ENCODE results near the gene FRS2. TPM values are rescaled to one million over a fixed set of nuclear protein-coding genes. Genes with fewer than 3 reads are reported as not detected.

FRS2 gene
- total RNA-seq, 1 donor from 2014 or later, result 45.5 TPM

DNA sequence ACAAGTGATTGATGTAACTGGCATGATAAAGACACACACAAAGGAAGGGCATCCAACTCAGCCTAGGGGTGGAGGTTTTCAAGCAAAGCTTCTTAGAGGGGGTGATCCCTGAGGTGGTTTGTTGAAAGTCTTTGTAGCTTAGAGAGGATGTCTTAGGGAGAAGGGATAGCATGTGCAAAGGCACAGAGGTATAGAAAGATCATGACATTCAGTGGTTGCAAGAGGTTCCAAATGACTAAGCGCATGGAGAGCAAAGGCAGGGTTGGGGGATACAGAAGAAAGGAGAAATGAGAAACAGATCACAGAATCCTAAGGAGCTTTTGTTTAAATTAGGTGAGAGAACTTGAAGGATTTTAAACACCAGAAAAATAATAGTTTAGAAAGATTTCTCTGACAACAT is 109.9 kb downstream of the FRS2 start:
- Mint-ChIP-seq H3K4me3 (ENCODE audit: unreplicated experiment) (no peak overlapping the region), H3K4me1 (ENCODE audit: unreplicated experiment) (peaks cover 8% of the 10 kb centered on the region), H3K27ac (ENCODE audit: unreplicated experiment) (no peak overlapping the region), H3K9me3 (ENCODE audit: unreplicated experiment) (no peaks in the 10 kb centered on the region), H3K36me3 (ENCODE audit: unreplicated experiment) (peaks cover 8% of the 10 kb centered on the region), H3K27me3 (ENCODE audit: unreplicated experiment) (no peaks in the 10 kb centered on the region)
- DNase-seq (ENCODE audit: extremely low spot score, unreplicated experiment), result no peak
- no peak for TF ChIP-seq CTCF (IDR thresholded peaks at IDR 0.05)

- Mint-ChIP-seq H3K4me1 (ENCODE audit: unreplicated experiment) (peaks cover 15% of the 10 kb centered on the region), H3K27me3 (ENCODE audit: unreplicated experiment) (no peaks in the 10 kb centered on the region), H3K27ac (ENCODE audit: unreplicated experiment) (peak overlapping the region; percentile 78), H3K4me3 (ENCODE audit: unreplicated experiment) (no peak overlapping the region), H3K36me3 (ENCODE audit: unreplicated experiment) (peaks cover under 1% of the 10 kb centered on the region), H3K9me3 (ENCODE audit: unreplicated experiment) (no peaks in the 10 kb centered on the region)
- no peak for TF ChIP-seq CTCF (IDR thresholded peaks at IDR 0.05)
- no peak for DNase-seq (ENCODE audit: extremely low spot score, unreplicated experiment)
These were observed 113.0 kb downstream of the FRS2 start for GRCh38 chr12:69583203-69583602.

DNA sequence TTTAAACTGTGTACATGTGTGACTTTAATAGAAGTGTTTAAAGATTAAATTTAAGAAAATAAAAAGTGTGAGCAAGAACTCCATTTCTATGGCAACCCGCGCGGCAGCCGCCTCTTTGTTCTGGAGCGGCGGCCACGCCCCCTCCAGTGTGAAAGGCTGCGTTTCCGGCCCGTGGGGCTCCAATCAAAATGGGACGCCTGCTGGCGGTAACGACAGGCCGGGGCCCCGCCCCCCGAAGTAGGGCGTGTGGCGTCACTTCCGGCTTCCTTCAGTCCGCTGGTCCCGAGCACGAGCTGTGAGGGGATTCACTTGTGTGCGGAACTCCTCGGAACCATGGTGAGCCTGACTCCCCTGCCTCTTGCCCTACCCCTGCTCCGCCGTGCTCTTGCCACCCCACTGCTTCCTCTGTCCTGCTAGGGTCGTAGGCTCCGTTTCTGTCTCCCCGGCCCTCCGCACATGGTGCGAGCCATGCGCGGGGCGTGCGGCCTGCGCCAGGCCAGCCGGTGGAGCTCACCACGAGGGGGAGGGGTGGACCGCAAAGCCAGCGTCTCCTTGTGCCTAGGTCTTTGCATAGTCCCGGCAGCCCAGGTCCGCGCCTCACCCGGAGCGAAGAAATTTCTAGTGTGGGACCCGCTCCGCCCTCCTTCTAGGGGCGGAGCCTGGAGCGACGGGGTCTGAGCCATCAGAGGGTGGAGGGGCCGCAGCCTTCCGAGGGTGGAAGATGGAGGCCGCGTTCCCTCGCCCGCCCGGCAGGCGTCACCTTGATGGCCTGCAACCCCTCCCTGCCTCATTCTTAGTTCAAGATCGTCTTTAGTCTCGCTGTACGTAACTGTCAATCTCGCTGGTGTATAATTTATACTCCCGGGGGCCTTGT is 115.2 kb downstream of the FRS2 start, which contains the start of gene CCT2:
TSS of gene CCT2 (plus strand) at position 271 of the 874 bp plus-strand sequence. CDS start at position 334, 63 bp downstream.
- H3K9me3 Mint-ChIP-seq (ENCODE audit: unreplicated experiment), result no peaks in the 10 kb centered on the region
- H3K27ac Mint-ChIP-seq (ENCODE audit: unreplicated experiment), result peak within 1 kb of the TSS; percentile 93
- H3K36me3 Mint-ChIP-seq (ENCODE audit: unreplicated experiment), result peaks cover 21% of the 10 kb centered on the region
- peaks cover 15% of the 10 kb centered on the region for H3K4me1 Mint-ChIP-seq (ENCODE audit: unreplicated experiment)
- peak; percentile 98 for DNase-seq (ENCODE audit: extremely low spot score, unreplicated experiment)
- H3K27me3 Mint-ChIP-seq (ENCODE audit: unreplicated experiment), result no peaks in the 10 kb centered on the region
- TF ChIP-seq CTCF (IDR thresholded peaks at IDR 0.05), result peak; percentile 50
- H3K4me3 Mint-ChIP-seq (ENCODE audit: unreplicated experiment), result peak within 1 kb of the TSS; percentile 96

GRCh38 chr12:69588527-69588926 is 118.3 kb downstream of the FRS2 start:
- Mint-ChIP-seq H3K9me3 (ENCODE audit: unreplicated experiment) (no peaks in the 10 kb centered on the region), H3K27ac (ENCODE audit: unreplicated experiment) (no peak overlapping the region), H3K36me3 (ENCODE audit: unreplicated experiment) (peaks cover 32% of the 10 kb centered on the region), H3K27me3 (ENCODE audit: unreplicated experiment) (no peaks in the 10 kb centered on the region), H3K4me1 (ENCODE audit: unreplicated experiment) (peaks cover 15% of the 10 kb centered on the region), H3K4me3 (ENCODE audit: unreplicated experiment) (no peak overlapping the region)
- DNase-seq (ENCODE audit: extremely low spot score, unreplicated experiment), result no peak
- TF ChIP-seq CTCF (IDR thresholded peaks at IDR 0.05), result no peak

- H3K27me3 Mint-ChIP-seq (ENCODE audit: unreplicated experiment), result no peaks in the 10 kb centered on the region
- H3K4me3 Mint-ChIP-seq (ENCODE audit: unreplicated experiment), result no peak overlapping the region
- TF ChIP-seq CTCF (IDR thresholded peaks at IDR 0.05), result no peak
- peaks cover 38% of the 10 kb centered on the region for H3K36me3 Mint-ChIP-seq (ENCODE audit: unreplicated experiment)
- peaks cover 12% of the 10 kb centered on the region for H3K4me1 Mint-ChIP-seq (ENCODE audit: unreplicated experiment)
- no peaks in the 10 kb centered on the region for H3K9me3 Mint-ChIP-seq (ENCODE audit: unreplicated experiment)
- no peak overlapping the region for H3K27ac Mint-ChIP-seq (ENCODE audit: unreplicated experiment)
- no peak for DNase-seq (ENCODE audit: extremely low spot score, unreplicated experiment)
These were observed 118.9 kb downstream of the FRS2 start for GRCh38 chr12:69589082-69589481.
